H1 (cell line): Measurements from ENCODE around the gene TP53BP1. TPM values are rescaled to one million over a fixed set of nuclear protein-coding genes. Genes with fewer than 3 reads are reported as not detected.

ENCODE experiments used
- CTCF ChIA-PET: fragments of 300-600 bp; sonication (Branson Sonifier 250); formaldehyde crosslinking; loops from one replicate; lab custom pipeline; 2021; ENCODE audit not compliant: partially characterized antibody; lab: Charles Lee
- POLR2A ChIA-PET: fragments of 300-600 bp; sonication (Branson Sonifier 250); formaldehyde crosslinking; loops from one replicate; lab custom pipeline; 2021; ENCODE audit warnings: inconsistent platforms; ENCODE audit not compliant: partially characterized antibody; lab: Charles Lee
- DNase-seq, 2 experiments: peaks; one replicate each; pipeline versions ENCODE4 v3.0.0 to v3.0.0-alpha.2; 2010 to 2022; ENCODE audit warnings: low spot score in 2 of 2, low read depth in 1 of 2, mixed read lengths in 1 of 2
- FAIRE-seq: peaks from 2 replicates; lab custom pipeline; 2011; peaks lifted over from hg19 to GRCh38; lab: Jason Lieb, UNC
- H2AFZ ChIP-seq: 2 replicates; pipeline ENCODE4 v1.8.1; 2012; ENCODE audit warnings: low read length, inconsistent platforms
- H2AK5ac ChIP-seq: 2 replicates; pipeline ENCODE4 v1.6.1; 2013; ENCODE audit warnings: low read depth, low read length
- H2BK120ac ChIP-seq: replicated peaks from 2 replicates; pipeline ENCODE3; 2013; ENCODE audit warnings: low read depth, low read length, inconsistent platforms
- H2BK12ac ChIP-seq: 2 replicates; pipeline ENCODE4 v1.6.1; 2013; ENCODE audit warnings: low read depth, low read length
- H2BK15ac ChIP-seq: 2 replicates; pipeline ENCODE4 v1.6.1; 2013; ENCODE audit warnings: low read length
- H2BK20ac ChIP-seq: 2 replicates; pipeline ENCODE4 v1.6.1; 2013; ENCODE audit warnings: low read length
- H2BK5ac ChIP-seq: 2 replicates; pipeline ENCODE4 v1.6.1; 2013; ENCODE audit warnings: low read depth, low read length
- H3K14ac ChIP-seq: 2 replicates; pipeline ENCODE4 v1.6.1; 2013; ENCODE audit warnings: inconsistent platforms; ENCODE audit not compliant: insufficient read length
- H3K18ac ChIP-seq: 2 replicates; pipeline ENCODE4 v1.6.1; 2013; ENCODE audit warnings: low read length; ENCODE audit errors: extremely low read depth
- H3K23ac ChIP-seq: 2 replicates; pipeline ENCODE4 v1.6.1; 2013; ENCODE audit warnings: inconsistent platforms; ENCODE audit not compliant: insufficient read length
- H3K23me2 ChIP-seq: 2 replicates; pipeline ENCODE4 v1.6.1; 2013; ENCODE audit warnings: low read depth, low read length
- H3K27ac ChIP-seq: 2 replicates; pipeline ENCODE4 v1.6.1; 2011; ENCODE audit warnings: low read depth, low read length, inconsistent platforms
- H3K27me3 ChIP-seq, 4 experiments: replicated peaks in 1 of 4; 1 replicate in 1 of 4; 2 replicates in 3 of 4; pipeline versions ENCODE4 v1.6.1 to v1.8.1; 2011 to 2013; ENCODE audit warnings: low read length in 3 of 4, mild to moderate bottlenecking in 3 of 4, inconsistent platforms in 2 of 4, mixed read lengths in 2 of 4, moderate library complexity in 1 of 4; ENCODE audit not compliant: control insufficient read depth in 3 of 4, insufficient read depth in 3 of 4; ENCODE audit errors: extremely low read depth in 1 of 4
- H3K36me3 ChIP-seq, 4 experiments: 2 replicates each; pipeline versions ENCODE4 v1.6.1 to v1.8.1; 2011 to 2013; ENCODE audit warnings: mild to moderate bottlenecking in 4 of 4, low read length in 3 of 4, moderate library complexity in 2 of 4, control low read depth in 1 of 4, inconsistent platforms in 1 of 4; ENCODE audit not compliant: insufficient read depth in 4 of 4, control insufficient read depth in 2 of 4
- H3K4ac ChIP-seq: replicated peaks from 2 replicates; pipeline ENCODE3; 2013; ENCODE audit warnings: low read length, low read depth, mixed read lengths, inconsistent platforms; ENCODE audit not compliant: insufficient read length
- H3K4me1 ChIP-seq, 4 experiments: replicated peaks in 1 of 4; 1 replicate in 1 of 4; 2 replicates in 3 of 4; pipeline versions ENCODE4 v1.6.1 to v1.8.1; 2011 to 2013; ENCODE audit warnings: low read length in 3 of 4, inconsistent platforms in 2 of 4, mixed read lengths in 1 of 4; ENCODE audit not compliant: insufficient read depth in 4 of 4, control insufficient read depth in 3 of 4
- H3K4me2 ChIP-seq, 2 experiments: 2 replicates each; pipeline versions ENCODE4 v1.6.1 to v1.8.1; 2011 to 2013; ENCODE audit warnings: low read depth in 2 of 2, low read length in 2 of 2, control low read depth in 1 of 2, inconsistent platforms in 1 of 2, mild to moderate bottlenecking in 1 of 2; ENCODE audit not compliant: insufficient read depth in 1 of 2
- H3K4me3 ChIP-seq, 4 experiments: fragments of 200-600, 300-600 bp in 1 of 4; sonication (generic), shearing (Covaris generic), sonication (Bioruptor Twin) in 1 of 4; 2 replicates each; pipeline versions ENCODE4 v1.5.1 to v1.8.1; 2011 to 2016; ENCODE audit warnings: low read length in 4 of 4, low read depth in 3 of 4, control low read depth in 2 of 4, inconsistent platforms in 2 of 4, mild to moderate bottlenecking in 2 of 4, mixed read lengths in 1 of 4, moderate library complexity in 1 of 4; ENCODE audit not compliant: insufficient read depth in 2 of 4; ENCODE audit errors: extremely low read depth in 1 of 4
- H3K56ac ChIP-seq: replicated peaks from 2 replicates; pipeline ENCODE3; 2013; ENCODE audit warnings: low read depth, mild to moderate bottlenecking, mixed read lengths, low read length, inconsistent platforms; ENCODE audit not compliant: insufficient read length
- H3K79me1 ChIP-seq: 2 replicates; pipeline ENCODE4 v1.6.1; 2013; ENCODE audit warnings: low read depth, low read length, control low read depth
- H3K79me2 ChIP-seq, 2 experiments: 2 replicates each; pipeline versions ENCODE4 v1.6.1 to v1.8.1; 2012 to 2013; ENCODE audit warnings: low read length in 2 of 2, mild to moderate bottlenecking in 2 of 2, inconsistent platforms in 1 of 2; ENCODE audit not compliant: insufficient read depth in 2 of 2, control insufficient read depth in 1 of 2
- H3K9ac ChIP-seq, 4 experiments: replicated peaks in 1 of 4; 1 replicate in 1 of 4; 2 replicates in 3 of 4; pipeline versions ENCODE4 v1.6.1 to v1.8.1; 2011 to 2013; ENCODE audit warnings: low read depth in 3 of 4, low read length in 3 of 4, control low read depth in 2 of 4, mild to moderate bottlenecking in 2 of 4, moderate library complexity in 2 of 4, inconsistent platforms in 1 of 4; ENCODE audit errors: extremely low read depth in 1 of 4
- H3K9me3 ChIP-seq, 2 experiments: 2 replicates each; pipeline versions ENCODE4 v1.6.1 to v1.8.1; 2012 to 2013; ENCODE audit warnings: mild to moderate bottlenecking in 2 of 2, moderate library complexity in 2 of 2, control low read depth in 1 of 2, inconsistent platforms in 1 of 2, low read depth in 1 of 2, low read length in 1 of 2, mixed read lengths in 1 of 2; ENCODE audit not compliant: insufficient read depth in 2 of 2
- H4K20me1 ChIP-seq, 2 experiments: replicated peaks in 1 of 2; 2 replicates each; pipeline versions ENCODE3 to v1.8.1; 2011 to 2013; ENCODE audit warnings: inconsistent platforms in 2 of 2, low read length in 2 of 2, mild to moderate bottlenecking in 1 of 2; ENCODE audit not compliant: insufficient read depth in 2 of 2, control insufficient read depth in 1 of 2
- H4K5ac ChIP-seq: 2 replicates; pipeline ENCODE4 v1.6.1; 2013; ENCODE audit warnings: low read length, low read depth, mixed read lengths, inconsistent platforms; ENCODE audit not compliant: insufficient read length
- H4K8ac ChIP-seq: 2 replicates; pipeline ENCODE4 v1.8.0; 2013; ENCODE audit warnings: mild to moderate bottlenecking, moderate library complexity, low read length, inconsistent platforms; ENCODE audit not compliant: insufficient read depth; ENCODE audit errors: extremely low read depth
- H4K91ac ChIP-seq: replicated peaks from 2 replicates; pipeline ENCODE3; 2013; ENCODE audit warnings: low read length, mixed read lengths, inconsistent platforms; ENCODE audit not compliant: insufficient read length
- CBX8 ChIP-seq: fragments of 300-800, 300-1000 bp; sonication (generic); IDR thresholded peaks from 2 replicates; pipeline ENCODE4 v1.7.1; 2016; ENCODE audit warnings: low read depth, low read length, borderline replicate concordance
- GABPA ChIP-seq: IDR thresholded peaks from 2 replicates; pipeline ENCODE4 v1.6.1; 2011; ENCODE audit warnings: mild to moderate bottlenecking, low read length, moderate library complexity, borderline replicate concordance; ENCODE audit not compliant: insufficient read depth
- GTF2F1 ChIP-seq: IDR thresholded peaks from 2 replicates; pipeline ENCODE4 v1.6.1; 2012; ENCODE audit warnings: low read depth, low read length, improper control_type of control experiment, borderline replicate concordance
- JUN ChIP-seq: IDR thresholded peaks from 2 replicates; pipeline ENCODE4 v1.6.1; 2011; ENCODE audit warnings: low read depth, mild to moderate bottlenecking, improper control_type of control experiment, low read length
- JUND ChIP-seq: IDR thresholded peaks from 2 replicates; pipeline ENCODE4 v1.6.1; 2011; ENCODE audit warnings: mild to moderate bottlenecking, improper control_type of control experiment, low read length
- RBBP5 ChIP-seq: IDR thresholded peaks from 2 replicates; pipeline ENCODE4 v1.7.1; 2012; ENCODE audit warnings: low read depth, mild to moderate bottlenecking, inconsistent platforms, low read length, moderate library complexity, borderline replicate concordance
- SP1 ChIP-seq: IDR thresholded peaks from 2 replicates; pipeline ENCODE4 v1.6.1; 2011; ENCODE audit warnings: low read depth, low read length
- WGBS, 2 experiments: shearing (Covaris generic) in 1 of 2; methylation state at CpG; one replicate each; pipeline versions ENCODE4 v1.1.6 to v1.1.7; 2013 to 2015; ENCODE audit warnings: low lambda C conversion rate in 2 of 2, mixed read lengths in 2 of 2, inconsistent platforms in 1 of 2, low coverage in 1 of 2, missing lambda C conversion rate in 1 of 2; ENCODE audit not compliant: insufficient replicate concordance in 2 of 2, insufficient coverage in 1 of 2, insufficient read length in 1 of 2; ENCODE audit errors: extremely low coverage in 1 of 2, missing lambda C conversion rate in 1 of 2; 5-methylcytosine and 5-hydroxymethylcytosine counted together
- polyA plus RNA-seq, 7 experiments: library from polyadenylated mRNA; depleted of rRNA in 3 of 7; stranded (reverse) in 5 of 7; unstranded in 2 of 7; fragments of >200 nt in 5 of 7; fragments of 200-250 nt in 2 of 7; gene quantifications; 1 replicate in 5 of 7; 2 replicates in 1 of 7; 4 replicates in 1 of 7; pipeline versions ENCODE4 v1.2.1 to v1.2.3, GENCODE V29; 2011 to 2013; ENCODE audit warnings: missing spikeins in 2 of 7, mixed read lengths in 2 of 7
- total RNA-seq: library from RNA; stranded (reverse); fragmentation: NEBNext Ultra II Directional; extraction: Animal tissue kit (Norgen Biotek cat#: 25700); gene quantifications from 2 replicates; pipeline ENCODE4 v1.2.1, GENCODE V29; 2021

The TP53BP1 gene
- total and polyA plus RNA-seq, 2 of the 8 experiments (the other 6 are each of a cell fraction or from before 2014, with no cell fraction given): 34.1 to 63.6 TPM

- no peak for DNase-seq
- H3K23me2 ChIP-seq: peaks cover 10% of the 10 kb centered on the region
- no peak overlapping the region for H3K14ac ChIP-seq
- no peak for TF ChIP-seq GABPA
- TF ChIP-seq GTF2F1: no peak
- no peak for TF ChIP-seq JUND
- TF ChIP-seq RBBP5: no peak
- TF ChIP-seq SP1: no peak
- TF ChIP-seq CBX8: no peak
- no peak for TF ChIP-seq JUN
- peaks cover 0 to 16% (median 5%) of the 10 kb centered on the region in 4 experiments; a peak in 6 of 7 replicates for H3K4me1 ChIP-seq
- no peak overlapping the region for H4K8ac ChIP-seq
- no peak overlapping the region for H2AFZ ChIP-seq
- no peak overlapping the region for H2BK20ac ChIP-seq
- no peaks in the 10 kb centered on the region for H3K79me1 ChIP-seq
- no peak overlapping the region for H4K91ac ChIP-seq
- no peaks in the 10 kb centered on the region for H3K9me3 ChIP-seq
- H2BK15ac ChIP-seq: no peak overlapping the region
- H2BK5ac ChIP-seq: no peak overlapping the region
- no peak overlapping the region for H3K9ac ChIP-seq
- H2BK120ac ChIP-seq: no peak overlapping the region
- 82% methylated on average over 7 of the region's 9 CpGs; no CpG with 5 or more reads in 1 of the 2 experiments for WGBS, 2 experiments
- H3K4me3 ChIP-seq: peak overlapping the region in 2 of 4 experiments; percentile 65 to 77; a peak in 3 of 8 replicates
- H3K56ac ChIP-seq: no peak overlapping the region
- H2AK5ac ChIP-seq: peak overlapping the region; percentile 29; the same call in 1 of the 2 replicates
- no peak overlapping the region for H3K4ac ChIP-seq
- H3K36me3 ChIP-seq: no peaks in the 10 kb centered on the region
- peaks cover 0 to 2% of the 10 kb centered on the region in 2 experiments for H4K20me1 ChIP-seq
- H3K23ac ChIP-seq: no peak overlapping the region
- no peak overlapping the region for H3K18ac ChIP-seq
- ChIA-PET CTCF (interaction anchor here (1.0 kb wide), 1 partner anchor 267 kb away, joined by 3 read pairs; no protein-coding TSS in a partner anchor), POLR2A (interaction anchor here (1.7 to 5.0 kb wide), 2 partner anchors 12 to 17 kb away, joined by 6 to 81 read pairs; partner anchors contain the start of gene TP53BP1)
- H4K5ac ChIP-seq: no peak overlapping the region
- H3K4me2 ChIP-seq: peak overlapping the region; percentile 93; a peak in 3 of 4 replicates
- no peak overlapping the region for H3K27ac ChIP-seq
- no peaks in the 10 kb centered on the region for H3K79me2 ChIP-seq
- FAIRE-seq: no peak
- no peak overlapping the region for H2BK12ac ChIP-seq
- H3K27me3 ChIP-seq: peaks cover 4 to 16% (median 10%) of the 10 kb centered on the region in 4 experiments
Measured at GRCh38 chr15:43508991-43509659, 16.2 kb upstream of the TP53BP1 start.
